Measurements from ENCODE around the gene NPHP3.

- TF ChIP-seq CTCF (conservative IDR thresholded peaks at IDR 0.05) (no peak), ZFX (IDR thresholded peaks at IDR 0.05) (no peak)
Measured at GRCh38 chr3:132660811-132661070, 61.5 kb downstream of the NPHP3 start.

All from C4-2B (cell line).